HG02938 (cell line): ENCODE measurements around the gene PLS3.
A peak's percentile ranks its signal among the peaks of the same experiment; 100 is the strongest.

Source experiments
- ATAC-seq: cut with Tn5 transposase; IDR thresholded peaks from one replicate; pipeline ENCODE4 v1.9.1; 2021; ENCODE audit warnings: mild to moderate bottlenecking, moderate library complexity; ENCODE audit not compliant: unreplicated experiment

The PLS3 gene

GRCh38 chrX:115687595-115687994 lies 126.6 kb downstream of the PLS3 start:
- ATAC-seq, result no peak

GRCh38 chrX:115689931-115690330 lies 129.0 kb downstream of the PLS3 start:
- no peak for ATAC-seq

GRCh38 chrX:115690511-115691216 lies 129.7 kb downstream of the PLS3 start:
- peak; percentile 97 for ATAC-seq

GRCh38 chrX:115693476-115693875 lies 132.5 kb downstream of the PLS3 start:
- no peak for ATAC-seq

GRCh38 chrX:115694028-115694427 lies 133.1 kb downstream of the PLS3 start:
- ATAC-seq, result no peak

- no peak for ATAC-seq
These were observed 135.1 kb downstream of the PLS3 start for GRCh38 chrX:115696039-115696438.

- no peak for ATAC-seq
These were observed 136.0 kb downstream of the PLS3 start for GRCh38 chrX:115696939-115697338.

GRCh38 chrX:115697806-115698205 lies 136.8 kb downstream of the PLS3 start:
- no peak for ATAC-seq
